Astrocyte of the cerebellum (primary cell): ENCODE results near the gene RIPK3.
A peak's percentile ranks its signal among the peaks of the same experiment; 100 is the strongest.

ENCODE experiments used
- DNase-seq: peaks from one replicate; pipeline ENCODE4 v3.0.0-alpha.2; 2011; ENCODE audit warnings: low read depth
- H3K4me3 ChIP-seq: 2 replicates; pipeline ENCODE4 v1.5.1; 2011; ENCODE audit warnings: mild to moderate bottlenecking, low read depth, low read length, moderate library complexity
- CTCF ChIP-seq: IDR thresholded peaks from 2 replicates; pipeline ENCODE4 v1.5.1; 2012; ENCODE audit warnings: low read length, low read depth, moderate library complexity, mild to moderate bottlenecking; ENCODE audit errors: missing control alignments
- in situ Hi-C: cut with HindIII; loops from 2 replicates; pipeline ENCODE4 v1.10.0; 2017; ENCODE audit warnings: low sequenced_read_pairs

RIPK3 gene

GRCh38 chr14:24298892-24299254 is 40.9 kb downstream of the RIPK3 start:
- in situ Hi-C loops: no loop called here
- TF ChIP-seq CTCF: no peak
- H3K4me3 ChIP-seq: peak overlapping the region; percentile 98
- no peak for DNase-seq

GRCh38 chr14:24297190-24297964 is 42.4 kb downstream of the RIPK3 start:
- DNase-seq: no peak
- H3K4me3 ChIP-seq: no peak overlapping the region
- peak; percentile 60 for TF ChIP-seq CTCF
- in situ Hi-C loops: no loop called here

GRCh38 chr14:24296341-24297157 is 43.2 kb downstream of the RIPK3 start:
- DNase-seq: peak; percentile 84
- peak; percentile 88 for TF ChIP-seq CTCF
- no peak overlapping the region for H3K4me3 ChIP-seq
- in situ Hi-C loops: no loop called here

GRCh38 chr14:24293525-24293924 is 46.3 kb downstream of the RIPK3 start:
- H3K4me3 ChIP-seq: no peak overlapping the region
- no peak for DNase-seq
- no peak for TF ChIP-seq CTCF
- in situ Hi-C loops: no loop called here

- TF ChIP-seq CTCF: no peak
These were observed 47.5 kb downstream of the RIPK3 start for GRCh38 chr14:24292118-24292807.

GRCh38 chr14:24291446-24292117 is 48.2 kb downstream of the RIPK3 start:
- in situ Hi-C loops: no loop called here
- no peak for TF ChIP-seq CTCF
- DNase-seq: no peak
- H3K4me3 ChIP-seq: no peak overlapping the region

More at GRCh38 chr14:24292118-24292807, 47.5 kb downstream of the RIPK3 start:
- in situ Hi-C loops: no loop called here
- no peak overlapping the region for H3K4me3 ChIP-seq
- DNase-seq: no peak
